HG03139 (cell line): ENCODE data around the gene SEZ6L.

Source experiments
- ATAC-seq: cut with Tn5 transposase; IDR thresholded peaks from one replicate; pipeline ENCODE4 v1.9.1; 2021; ENCODE audit not compliant: unreplicated experiment

Gene SEZ6L

GRCh38 chr22:26330971-26331625, 161.8 kb downstream of the SEZ6L start:
- ATAC-seq, result no peak

- ATAC-seq, result no peak
These were observed 164.0 kb downstream of the SEZ6L start for GRCh38 chr22:26333088-26333800.

GRCh38 chr22:26334232-26334631, 165.0 kb downstream of the SEZ6L start:
- no peak for ATAC-seq

DNA sequence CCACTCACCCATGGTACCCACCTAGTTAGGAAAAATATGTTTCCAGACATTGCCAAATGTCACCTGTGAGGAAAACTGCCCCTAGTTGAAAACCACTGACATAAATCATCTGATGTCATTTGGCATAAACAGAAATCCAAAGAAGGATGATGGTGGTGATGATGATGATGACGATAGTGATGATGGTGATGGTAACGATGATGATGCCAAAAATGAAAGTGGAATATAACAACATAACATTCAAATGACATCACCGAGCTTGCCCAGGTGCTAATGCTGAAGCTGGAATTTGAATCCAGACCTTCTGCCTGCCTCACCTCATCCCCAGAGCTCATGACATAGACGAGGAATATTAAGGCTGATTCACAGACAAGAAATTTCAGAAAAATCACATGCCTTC, 167.5 kb downstream of the SEZ6L start:
- ATAC-seq, result no peak

DNA sequence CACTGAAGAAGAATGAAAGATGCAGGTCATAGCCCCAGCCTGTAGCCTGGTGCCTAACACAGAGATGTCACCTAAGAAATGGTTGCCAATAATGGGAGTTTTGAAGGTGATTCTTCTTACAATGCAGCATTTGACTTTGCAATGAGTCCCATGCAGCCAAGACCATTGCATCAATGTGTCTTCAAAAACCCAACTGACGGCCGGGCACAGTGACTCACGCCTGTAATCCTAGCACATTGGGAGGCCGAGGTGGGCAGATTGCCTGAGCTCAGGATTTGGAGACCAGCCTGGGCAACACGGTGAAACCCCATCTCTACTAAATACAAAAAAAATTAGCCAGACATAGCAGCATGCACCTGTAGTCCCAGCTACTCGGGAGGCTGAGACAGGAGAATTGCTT, 170.5 kb downstream of the SEZ6L start:
- no peak for ATAC-seq

- no peak for ATAC-seq
These were observed 173.6 kb downstream of the SEZ6L start for GRCh38 chr22:26342745-26343410.

GRCh38 chr22:26345496-26345895, 176.2 kb downstream of the SEZ6L start:
- ATAC-seq, result no peak

- no peak for ATAC-seq
These were observed 179.7 kb downstream of the SEZ6L start for GRCh38 chr22:26348810-26349526.

DNA sequence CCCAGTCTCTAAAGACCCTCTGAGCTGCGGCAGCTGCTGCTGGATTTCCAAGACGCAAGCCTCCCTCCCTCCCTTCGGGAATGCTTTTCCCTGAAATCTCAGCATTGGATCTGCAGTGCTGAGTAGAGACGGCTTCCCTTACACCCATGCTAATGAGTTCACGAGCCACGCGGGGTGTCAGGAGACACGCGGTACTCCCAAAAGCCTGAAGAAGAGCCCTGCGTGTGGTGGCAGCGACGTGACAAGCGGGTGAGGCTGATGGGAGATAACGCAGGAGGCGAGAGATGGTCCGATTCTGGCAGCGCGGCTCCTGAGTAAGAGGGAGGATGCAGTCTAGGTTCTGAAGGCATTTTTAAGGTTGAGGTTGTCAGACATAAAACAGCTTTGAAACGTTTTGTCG, 185.4 kb downstream of the SEZ6L start:
- ATAC-seq, result no peak

GRCh38 chr22:26357281-26357680, 188.0 kb downstream of the SEZ6L start:
- ATAC-seq, result no peak

- ATAC-seq, result no peak
These were observed 188.6 kb downstream of the SEZ6L start for GRCh38 chr22:26357813-26358212.

GRCh38 chr22:26359156-26359555, 189.9 kb downstream of the SEZ6L start:
- ATAC-seq, result no peak

GRCh38 chr22:26360169-26360885, 191.1 kb downstream of the SEZ6L start:
- no peak for ATAC-seq

- no peak for ATAC-seq
These were observed 193.2 kb downstream of the SEZ6L start for GRCh38 chr22:26362471-26362870.

DNA sequence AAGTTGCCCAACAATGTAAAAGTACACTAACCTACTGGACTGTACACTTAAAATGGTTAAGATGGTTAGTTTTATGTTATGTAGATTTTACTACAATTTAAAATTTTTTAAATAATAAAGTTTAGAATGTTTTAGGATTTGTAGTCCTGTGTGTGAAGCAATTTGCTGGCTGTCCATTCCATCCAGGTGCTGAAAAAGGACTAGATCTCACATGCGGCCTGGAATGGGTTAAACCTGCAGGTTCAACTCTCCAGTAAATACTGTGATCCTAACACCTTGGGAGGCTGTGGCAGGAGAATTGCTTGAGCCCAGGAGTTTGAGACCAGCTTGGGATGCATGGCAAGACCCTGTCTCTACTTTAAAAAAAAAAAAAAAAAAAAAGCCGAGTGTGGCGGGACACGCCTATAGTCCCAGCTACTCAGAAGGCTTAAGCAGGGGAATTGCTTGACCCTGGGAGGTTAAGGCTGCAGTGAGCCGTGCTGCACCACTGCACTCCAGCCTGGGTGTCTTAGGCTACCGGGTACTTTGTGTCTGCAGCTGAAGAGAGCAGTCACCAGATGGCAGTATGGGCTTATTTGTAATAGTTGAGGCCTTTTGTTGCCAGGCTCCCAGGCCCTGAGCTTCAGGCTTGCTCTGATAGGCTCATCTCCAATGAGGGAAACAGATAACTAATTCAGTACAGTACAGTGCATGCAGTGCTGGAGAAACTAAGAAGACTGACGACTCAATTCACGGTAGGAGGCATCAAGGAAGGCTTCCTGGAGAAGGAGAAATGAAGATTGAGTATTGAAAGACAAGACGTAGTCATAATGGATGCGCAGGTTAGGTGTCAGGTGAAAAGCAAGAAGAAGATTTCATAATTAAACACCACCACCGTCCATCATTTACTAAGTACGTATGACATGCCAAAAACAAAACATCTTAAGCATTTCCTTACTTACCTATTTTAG, 195.1 kb downstream of the SEZ6L start:
- no peak for ATAC-seq

GRCh38 chr22:26367402-26368245, 198.4 kb downstream of the SEZ6L start:
- no peak for ATAC-seq

GRCh38 chr22:26372890-26373289, 203.6 kb downstream of the SEZ6L start:
- ATAC-seq, result no peak

DNA sequence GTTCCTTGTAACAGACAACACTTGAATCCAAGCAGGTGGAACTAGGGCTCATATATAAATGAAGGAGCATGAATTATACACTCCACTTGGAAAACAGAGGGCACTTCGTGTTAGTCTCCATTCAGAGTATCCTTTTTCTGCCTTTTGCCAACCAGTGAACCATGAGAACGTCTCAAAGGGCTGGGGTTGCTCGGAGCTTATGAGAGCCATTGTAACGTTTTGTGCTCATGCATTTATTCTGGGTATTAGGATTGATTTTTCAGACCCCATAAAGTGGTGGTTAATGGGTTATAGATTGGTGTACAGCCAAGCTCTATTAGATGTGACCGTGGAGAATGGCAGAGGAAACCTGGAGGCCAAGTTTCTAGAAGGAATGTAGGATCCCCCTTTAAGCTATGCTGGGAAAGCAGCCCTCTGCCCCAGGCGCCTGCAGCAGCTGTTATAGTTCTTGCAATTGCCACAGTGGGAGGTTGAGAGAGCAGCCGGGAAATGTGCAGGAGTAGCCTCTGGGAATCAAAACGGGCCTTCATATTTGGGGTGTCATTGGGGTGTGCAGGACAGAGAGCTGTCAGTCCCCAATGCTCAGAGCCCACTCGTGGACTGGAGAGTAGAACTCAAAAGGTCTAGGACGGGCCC, 205.2 kb downstream of the SEZ6L start:
- no peak for ATAC-seq
